Measurements from ENCODE around the gene YAP1.

YAP1 gene

GRCh38 chr11:102244681-102245409 is 134.6 kb downstream of the YAP1 start:
- Histone ChIP-seq H3K9me3 (no peaks in the 10 kb centered on the region), H3K27ac (no peak overlapping the region), H3K4me1 (ENCODE audit: control insufficient read depth in 1 of 2, insufficient read depth in 1 of 2, low read depth in 1 of 2, low read length in 1 of 2) (no peaks in the 10 kb centered on the region), H3K36me3 (no peaks in the 10 kb centered on the region), H3K4me3 (ENCODE audit: low read depth in 1 of 2, low read length in 1 of 2) (no peak overlapping the region), H3K27me3 (no peaks in the 10 kb centered on the region)
- no peak for TF ChIP-seq CTCF (IDR thresholded peaks at IDR 0.05)

GRCh38 chr11:102251423-102251822 is 141.2 kb downstream of the YAP1 start:
- no peaks in the 10 kb centered on the region for H3K36me3 ChIP-seq
- no peaks in the 10 kb centered on the region for H3K27me3 ChIP-seq
- no peak for TF ChIP-seq CTCF (IDR thresholded peaks at IDR 0.05)
- H3K4me1 ChIP-seq (ENCODE audit: control insufficient read depth in 1 of 2, insufficient read depth in 1 of 2, low read depth in 1 of 2, low read length in 1 of 2) = no peaks in the 10 kb centered on the region
- H3K4me3 ChIP-seq (ENCODE audit: low read depth in 1 of 2, low read length in 1 of 2) = no peak overlapping the region
- H3K27ac ChIP-seq = no peak overlapping the region
- H3K9me3 ChIP-seq = no peaks in the 10 kb centered on the region

- Histone ChIP-seq H3K4me3 (ENCODE audit: low read depth in 1 of 2, low read length in 1 of 2) (no peak overlapping the region), H3K4me1 (ENCODE audit: control insufficient read depth in 1 of 2, insufficient read depth in 1 of 2, low read depth in 1 of 2, low read length in 1 of 2) (no peaks in the 10 kb centered on the region), H3K27me3 (no peaks in the 10 kb centered on the region), H3K9me3 (no peaks in the 10 kb centered on the region), H3K36me3 (no peaks in the 10 kb centered on the region), H3K27ac (no peak overlapping the region)
- no peak for TF ChIP-seq CTCF (IDR thresholded peaks at IDR 0.05)
Measured at GRCh38 chr11:102252339-102252891, 142.2 kb downstream of the YAP1 start.

- no peak for TF ChIP-seq CTCF (IDR thresholded peaks at IDR 0.05)
- no peak overlapping the region for H3K27ac ChIP-seq
- H3K9me3 ChIP-seq = no peaks in the 10 kb centered on the region
- no peaks in the 10 kb centered on the region for H3K36me3 ChIP-seq
- no peak overlapping the region for H3K4me3 ChIP-seq (ENCODE audit: low read depth in 1 of 2, low read length in 1 of 2)
- H3K27me3 ChIP-seq = no peaks in the 10 kb centered on the region
- no peaks in the 10 kb centered on the region for H3K4me1 ChIP-seq (ENCODE audit: control insufficient read depth in 1 of 2, insufficient read depth in 1 of 2, low read depth in 1 of 2, low read length in 1 of 2)
Measured at GRCh38 chr11:102253020-102253715, 142.9 kb downstream of the YAP1 start.

GRCh38 chr11:102254047-102254446 is 143.8 kb downstream of the YAP1 start:
- TF ChIP-seq CTCF (IDR thresholded peaks at IDR 0.05) = no peak
- no peaks in the 10 kb centered on the region for H3K27me3 ChIP-seq
- H3K4me1 ChIP-seq (ENCODE audit: control insufficient read depth in 1 of 2, insufficient read depth in 1 of 2, low read depth in 1 of 2, low read length in 1 of 2) = no peaks in the 10 kb centered on the region
- no peak overlapping the region for H3K4me3 ChIP-seq (ENCODE audit: low read depth in 1 of 2, low read length in 1 of 2)
- no peak overlapping the region for H3K27ac ChIP-seq
- no peaks in the 10 kb centered on the region for H3K9me3 ChIP-seq
- no peaks in the 10 kb centered on the region for H3K36me3 ChIP-seq
